AG09309 (cell line): ENCODE results near the gene MS4A6E.
"Not testable (repeated sequence)": the region's sequence is repeated elsewhere in the genome, so short reads cannot be mapped to it uniquely, and the experiment has no call there.

ENCODE experiments used
- DNase-seq: peaks from one replicate; pipeline ENCODE4 v3.0.0-alpha.2; 2010; ENCODE audit warnings: low read depth
- H3K4me3 ChIP-seq: 2 replicates; pipeline ENCODE4 v1.5.1; 2011; ENCODE audit warnings: mild to moderate bottlenecking, low read depth, low read length, moderate library complexity; ENCODE audit not compliant: control insufficient read depth
- CTCF ChIP-seq: IDR thresholded peaks from 2 replicates; pipeline ENCODE4 v1.5.1; 2011; ENCODE audit warnings: mild to moderate bottlenecking, low read depth, low read length, inconsistent platforms; ENCODE audit not compliant: insufficient read depth, control insufficient read depth; ENCODE audit errors: missing control alignments

Gene MS4A6E

GRCh38 chr11:60326955-60327354 is at the start of gene MS4A6E:
TSS of gene MS4A6E (plus strand) at chr11:60327255. CDS start at chr11:60334896, 7,641 bp downstream.
- no peak for DNase-seq

GRCh38 chr11:60280412-60280811 is 46.6 kb upstream of the MS4A6E start, which contains the start of gene MS4A4A:
TSS of gene MS4A4A (plus strand) at chr11:60280666. CDS start at chr11:60280676, 10 bp downstream.
- no peak within 1 kb of the TSS for H3K4me3 ChIP-seq
- no peak for DNase-seq
- no peak for TF ChIP-seq CTCF

More at GRCh38 chr11:60326955-60327354, at the start of gene MS4A6E:
- H3K4me3 ChIP-seq, result no peak within 1 kb of the TSS
- TF ChIP-seq CTCF, result no peak

- no peak for TF ChIP-seq CTCF
- no peak for DNase-seq
Measured at GRCh38 chr11:60281485-60281884, 45.6 kb upstream of the MS4A6E start.

GRCh38 chr11:60282286-60282685 is 44.8 kb upstream of the MS4A6E start:
- no peak overlapping the region for H3K4me3 ChIP-seq
- DNase-seq, result no peak
- no peak for TF ChIP-seq CTCF

More at GRCh38 chr11:60281485-60281884, 45.6 kb upstream of the MS4A6E start:
- H3K4me3 ChIP-seq, result no peak overlapping the region

GRCh38 chr11:60285411-60286126 is 41.5 kb upstream of the MS4A6E start:
- DNase-seq, H3K4me3 ChIP-seq: not testable (repeated sequence)

GRCh38 chr11:60288531-60288930 is 38.5 kb upstream of the MS4A6E start:
- no peak for TF ChIP-seq CTCF
- DNase-seq, result no peak
- H3K4me3 ChIP-seq, result no peak overlapping the region

GRCh38 chr11:60292145-60292544 is 34.9 kb upstream of the MS4A6E start:
- H3K4me3 ChIP-seq, result no peak overlapping the region
- no peak for TF ChIP-seq CTCF
- DNase-seq, result no peak
